Peyer's patch (tissue), 4 donors: ENCODE data around the gene APOBR.

ENCODE experiments used
- POLR2A ChIP-seq, 2 donors: fragments of 450-650 bp; IDR thresholded peaks; one replicate each; pipeline ENCODE4 v1.5.1; 2017; ENCODE audit warnings: antibody characterized with exemption in 2 of 2, mild to moderate bottlenecking in 2 of 2, moderate library complexity in 2 of 2
- TF ChIP-seq, protein P1 (sequence below), 6 experiments: fragments of 450-650 bp in 4 of 6; fragments of 200-600 bp in 2 of 6; sonication (generic) in 1 of 6; IDR thresholded peaks; one replicate each; pipeline ENCODE4 v1.5.1; 2017 to 2019; ENCODE audit warnings: antibody characterized with exemption in 6 of 6, mild to moderate bottlenecking in 3 of 6, moderate library complexity in 1 of 6

DNA sequence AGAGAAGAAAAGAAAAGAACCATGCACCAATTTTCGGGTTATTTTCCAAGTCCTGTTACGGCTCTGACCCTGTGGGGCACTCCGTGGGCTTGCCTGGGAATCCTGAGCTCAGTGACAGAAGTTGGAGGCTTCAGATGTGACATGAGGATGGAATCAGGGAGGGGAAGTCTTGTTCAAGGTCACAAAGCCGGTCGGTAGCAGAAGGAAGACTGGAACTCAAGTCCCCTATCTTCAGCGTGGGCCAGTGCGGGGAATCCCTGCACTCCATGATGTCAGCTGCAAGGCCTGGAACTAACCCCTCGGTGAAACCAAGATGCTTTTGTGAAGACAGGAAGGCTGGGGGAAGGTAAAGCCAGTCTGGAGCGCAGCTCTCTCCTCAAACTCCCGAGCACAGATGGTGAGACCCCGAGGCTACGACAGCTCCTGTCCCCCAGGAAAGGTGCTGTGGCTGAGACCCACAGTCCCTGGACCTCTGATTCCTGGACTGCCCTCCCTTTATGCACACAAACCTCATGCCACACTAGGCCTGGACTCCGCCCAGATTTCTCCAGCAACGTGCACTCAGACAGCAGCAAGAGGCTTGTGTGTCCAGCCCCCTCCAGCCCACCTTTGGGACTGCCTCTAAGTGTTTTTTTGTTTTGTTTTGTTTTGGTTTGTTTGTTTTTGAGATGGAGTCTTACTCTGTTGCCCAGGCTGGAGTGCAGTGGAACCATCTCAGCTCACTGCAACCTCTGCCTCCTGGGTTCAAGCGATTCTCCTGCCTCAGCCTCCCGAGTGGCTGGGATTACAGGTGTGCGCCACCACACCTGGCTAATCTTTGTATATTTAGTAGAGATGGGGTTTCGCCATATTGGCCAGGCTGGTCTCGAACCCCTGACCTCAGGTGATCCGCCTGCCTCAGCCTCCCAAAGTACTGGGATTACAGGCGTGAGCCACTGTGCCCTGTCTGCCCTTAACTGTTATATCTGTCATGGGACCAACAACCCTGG is 17.7 kb downstream of the APOBR start:
- no peak for TF ChIP-seq POLR2A (IDR thresholded peaks at IDR 0.05)
- TF ChIP-seq, protein P1, sequence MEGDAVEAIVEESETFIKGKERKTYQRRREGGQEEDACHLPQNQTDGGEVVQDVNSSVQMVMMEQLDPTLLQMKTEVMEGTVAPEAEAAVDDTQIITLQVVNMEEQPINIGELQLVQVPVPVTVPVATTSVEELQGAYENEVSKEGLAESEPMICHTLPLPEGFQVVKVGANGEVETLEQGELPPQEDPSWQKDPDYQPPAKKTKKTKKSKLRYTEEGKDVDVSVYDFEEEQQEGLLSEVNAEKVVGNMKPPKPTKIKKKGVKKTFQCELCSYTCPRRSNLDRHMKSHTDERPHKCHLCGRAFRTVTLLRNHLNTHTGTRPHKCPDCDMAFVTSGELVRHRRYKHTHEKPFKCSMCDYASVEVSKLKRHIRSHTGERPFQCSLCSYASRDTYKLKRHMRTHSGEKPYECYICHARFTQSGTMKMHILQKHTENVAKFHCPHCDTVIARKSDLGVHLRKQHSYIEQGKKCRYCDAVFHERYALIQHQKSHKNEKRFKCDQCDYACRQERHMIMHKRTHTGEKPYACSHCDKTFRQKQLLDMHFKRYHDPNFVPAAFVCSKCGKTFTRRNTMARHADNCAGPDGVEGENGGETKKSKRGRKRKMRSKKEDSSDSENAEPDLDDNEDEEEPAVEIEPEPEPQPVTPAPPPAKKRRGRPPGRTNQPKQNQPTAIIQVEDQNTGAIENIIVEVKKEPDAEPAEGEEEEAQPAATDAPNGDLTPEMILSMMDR (IDR thresholded peaks at IDR 0.05), result no peak
